OCI-LY7 (cell line): ENCODE measurements around the gene NMUR2. TPM values are rescaled to one million over a fixed set of nuclear protein-coding genes. Genes with fewer than 3 reads are reported as not detected.

Experiments
- BruUV-seq: library from RNA; stranded (reverse); fragments of 400-500 nt; replicated peaks from 2 replicates; lab custom pipeline; 2021; lab: Mats Ljungman, UMichigan
- CTCF ChIA-PET: fragments of 300-600 bp; sonication (Branson Sonifier 250); formaldehyde crosslinking; loops from one replicate; lab custom pipeline; 2022; ENCODE audit warnings: antibody characterized with exemption; ENCODE audit not compliant: unreplicated experiment; lab: Charles Lee
- POLR2A ChIA-PET: fragments of 300-600 bp; sonication (Branson Sonifier 250); formaldehyde crosslinking; loops from one replicate; lab custom pipeline; 2022; ENCODE audit warnings: antibody characterized with exemption; lab: Charles Lee
- DNase-seq: peaks from one replicate; pipeline ENCODE4 v3.0.0-alpha.2; 2015; ENCODE audit warnings: low spot score
- H2AFZ ChIP-seq: fragments of 200-600 bp; sonication (generic), shearing (Covaris generic); 2 replicates; pipeline ENCODE4 v1.6.1; 2014; ENCODE audit warnings: mild to moderate bottlenecking, antibody characterized with exemption, low read length, moderate library complexity
- H3K27ac ChIP-seq: fragments of 200-600 bp; sonication (generic); 2 replicates; pipeline ENCODE4 v1.5.1; 2014; ENCODE audit warnings: mixed run types, low read depth, mild to moderate bottlenecking, moderate library complexity, low read length, inconsistent platforms; ENCODE audit not compliant: poor library complexity, severe bottlenecking
- H3K36me3 ChIP-seq: fragments of 200-600 bp; sonication (generic); 2 replicates; pipeline ENCODE4 v1.6.1; 2014; ENCODE audit warnings: mild to moderate bottlenecking, antibody characterized with exemption, low read length, moderate library complexity, mixed read lengths; ENCODE audit not compliant: insufficient read depth
- H3K4me1 ChIP-seq: fragments of 200-600 bp; sonication (generic); 2 replicates; pipeline ENCODE4 v1.5.1; 2014; ENCODE audit warnings: mild to moderate bottlenecking, low read length; ENCODE audit not compliant: insufficient read depth, poor library complexity, severe bottlenecking
- H3K4me2 ChIP-seq: fragments of 200-600 bp; sonication (generic); 2 replicates; pipeline ENCODE4 v1.6.1; 2014; ENCODE audit warnings: mild to moderate bottlenecking, low read length
- H3K4me3 ChIP-seq: fragments of 200-600 bp; sonication (generic); 2 replicates; pipeline ENCODE4 v1.5.1; 2014; ENCODE audit warnings: mild to moderate bottlenecking, low read depth, low read length; ENCODE audit not compliant: poor library complexity, severe bottlenecking
- H3K79me2 ChIP-seq: fragments of 200-600 bp; sonication (generic); 2 replicates; pipeline ENCODE4 v1.6.1; 2016; ENCODE audit warnings: low read depth, mild to moderate bottlenecking, low read length, moderate library complexity, mixed read lengths; ENCODE audit not compliant: insufficient read depth
- H3K9me2 ChIP-seq: fragments of 200-600 bp; sonication (generic); 2 replicates; pipeline ENCODE4 v1.6.1; 2016; ENCODE audit warnings: mild to moderate bottlenecking, low read length, mixed read lengths; ENCODE audit not compliant: insufficient read depth
- H3K9me3 ChIP-seq: fragments of 200-600 bp; sonication (generic); 2 replicates; pipeline ENCODE4 v1.6.1; 2014; ENCODE audit warnings: mild to moderate bottlenecking, mixed run types, low read length, mixed read lengths
- H4K20me1 ChIP-seq: fragments of 200-600 bp; sonication (generic); 2 replicates; pipeline ENCODE4 v1.6.1; 2014; ENCODE audit warnings: mild to moderate bottlenecking, antibody characterized with exemption, low read length, moderate library complexity, mixed read lengths; ENCODE audit not compliant: insufficient read depth
- EZH2phosphoT487 ChIP-seq: fragments of 200-600 bp; sonication (generic); IDR thresholded peaks from 2 replicates; pipeline ENCODE4 v1.6.1; 2018; ENCODE audit warnings: low read depth, borderline replicate concordance, mild to moderate bottlenecking, mixed run types, antibody characterized with exemption, low read length, moderate library complexity, mixed read lengths
- intact Hi-C: fragments of 100-400 bp; cut with micrococcal nuclease; formaldehyde crosslinking; loops from one replicate; pipeline ENCODE4 v1.10.0; 2022; ENCODE audit not compliant: unreplicated experiment
- total RNA-seq, 2 experiments: library from RNA; depleted of rRNA in 1 of 2; stranded (reverse); fragments of >200 nt in 1 of 2; shearing (Covaris generic) in 1 of 2; gene quantifications; 2 replicates each; pipeline ENCODE4 v1.2.3, GENCODE V29; 2014 to 2022
- TF ChIP-seq, protein P1 (sequence below): fragments of 200-600 bp; sonication (generic); conservative IDR thresholded peaks from 2 replicates; pipeline ENCODE4 v1.5.1; 2014; ENCODE audit warnings: mild to moderate bottlenecking, antibody characterized with exemption, low read length, moderate library complexity, mixed read lengths

Gene NMUR2
- total RNA-seq, 2 experiments from 2014 or later: not detected

DNA sequence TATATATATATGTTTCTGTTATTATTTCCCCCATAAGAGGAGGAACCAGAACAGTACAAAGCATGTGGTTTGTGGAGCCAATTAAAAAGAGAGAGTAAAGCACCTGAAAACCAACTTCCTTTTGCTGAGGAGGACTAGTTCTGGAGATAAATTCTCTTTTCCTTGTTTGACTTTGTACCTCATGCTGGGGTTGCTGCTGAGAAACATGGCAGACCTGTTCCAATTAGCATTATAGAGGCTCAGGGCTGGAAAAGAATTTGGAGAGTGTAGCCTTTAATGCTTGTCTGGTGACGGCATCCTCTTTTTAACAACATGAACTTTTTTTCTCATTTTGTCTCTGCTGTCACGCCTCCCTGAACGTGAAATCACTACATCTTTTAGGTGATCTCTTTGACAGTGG lies 32.8 kb upstream of the NMUR2 start:
- DNase-seq: no peak
- Histone ChIP-seq H3K27ac (no peak overlapping the region), H2AFZ (no peak overlapping the region), H3K79me2 (no peaks in the 10 kb centered on the region), H3K4me3 (no peak overlapping the region), H3K9me2 (no peaks in the 10 kb centered on the region), H3K4me1 (no peaks in the 10 kb centered on the region), H3K4me2 (no peak overlapping the region), H4K20me1 (no peaks in the 10 kb centered on the region), H3K9me3 (no peaks in the 10 kb centered on the region), H3K36me3 (no peaks in the 10 kb centered on the region)
- TF ChIP-seq, protein P1, sequence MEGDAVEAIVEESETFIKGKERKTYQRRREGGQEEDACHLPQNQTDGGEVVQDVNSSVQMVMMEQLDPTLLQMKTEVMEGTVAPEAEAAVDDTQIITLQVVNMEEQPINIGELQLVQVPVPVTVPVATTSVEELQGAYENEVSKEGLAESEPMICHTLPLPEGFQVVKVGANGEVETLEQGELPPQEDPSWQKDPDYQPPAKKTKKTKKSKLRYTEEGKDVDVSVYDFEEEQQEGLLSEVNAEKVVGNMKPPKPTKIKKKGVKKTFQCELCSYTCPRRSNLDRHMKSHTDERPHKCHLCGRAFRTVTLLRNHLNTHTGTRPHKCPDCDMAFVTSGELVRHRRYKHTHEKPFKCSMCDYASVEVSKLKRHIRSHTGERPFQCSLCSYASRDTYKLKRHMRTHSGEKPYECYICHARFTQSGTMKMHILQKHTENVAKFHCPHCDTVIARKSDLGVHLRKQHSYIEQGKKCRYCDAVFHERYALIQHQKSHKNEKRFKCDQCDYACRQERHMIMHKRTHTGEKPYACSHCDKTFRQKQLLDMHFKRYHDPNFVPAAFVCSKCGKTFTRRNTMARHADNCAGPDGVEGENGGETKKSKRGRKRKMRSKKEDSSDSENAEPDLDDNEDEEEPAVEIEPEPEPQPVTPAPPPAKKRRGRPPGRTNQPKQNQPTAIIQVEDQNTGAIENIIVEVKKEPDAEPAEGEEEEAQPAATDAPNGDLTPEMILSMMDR: no peak
- no peak for TF ChIP-seq EZH2phosphoT487
- CTCF ChIA-PET: no interaction called here
- intact Hi-C loops: no loop called here
- POLR2A ChIA-PET: no interaction called here
- BruUV-seq: no TSS peak

DNA sequence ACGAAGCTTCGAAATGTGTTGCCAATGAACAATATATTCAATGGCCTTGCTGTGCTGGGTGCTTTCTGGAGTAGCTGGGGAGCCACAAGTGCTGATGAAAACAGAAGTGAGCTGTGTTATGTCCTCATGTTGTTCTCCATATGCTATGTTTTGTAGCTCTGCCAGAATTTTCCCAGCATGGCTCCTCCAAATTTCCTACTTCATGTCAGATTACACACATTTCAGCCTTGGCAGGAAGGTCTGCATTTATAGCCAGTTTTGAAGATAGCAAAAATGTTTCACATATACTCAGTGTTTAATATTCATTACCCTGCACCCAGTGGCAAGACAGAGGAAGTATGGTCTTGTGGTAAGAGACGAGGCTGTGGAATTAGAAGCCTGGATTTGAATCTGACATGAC lies 22.6 kb upstream of the NMUR2 start:
- Histone ChIP-seq H3K9me2 (no peaks in the 10 kb centered on the region), H3K27ac (no peak overlapping the region), H3K9me3 (no peaks in the 10 kb centered on the region), H2AFZ (no peak overlapping the region), H3K4me3 (no peak overlapping the region), H3K4me2 (no peak overlapping the region), H4K20me1 (no peaks in the 10 kb centered on the region), H3K79me2 (no peaks in the 10 kb centered on the region), H3K36me3 (no peaks in the 10 kb centered on the region), H3K4me1 (no peaks in the 10 kb centered on the region)
- TF ChIP-seq EZH2phosphoT487: no peak
- TF ChIP-seq, protein P1: no peak
- no peak for DNase-seq
- intact Hi-C loops: no loop called here
- BruUV-seq: no TSS peak
- ChIA-PET CTCF (no interaction called here), POLR2A (interaction anchor here (0.9 kb wide), 1 partner anchor 42 kb away, joined by 3 read pairs; no protein-coding TSS in a partner anchor)

DNA sequence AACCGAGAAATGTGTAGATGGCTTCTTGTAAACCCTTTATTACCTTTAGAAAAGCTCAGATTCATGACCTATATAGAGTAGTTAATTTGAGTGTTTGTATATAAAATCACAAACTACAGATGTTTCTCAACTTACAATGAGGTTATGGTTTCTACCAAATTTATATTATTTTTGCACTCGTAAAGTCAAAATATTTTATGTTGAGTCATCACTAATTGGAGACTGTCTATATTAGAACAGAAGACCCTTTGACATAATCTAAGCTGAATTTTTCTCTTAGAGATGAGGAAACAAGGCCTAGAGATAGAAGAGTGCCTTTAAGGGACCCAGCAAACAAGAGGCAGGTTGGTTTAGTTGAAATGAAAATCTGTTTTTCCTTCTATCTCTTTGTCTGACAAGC lies 20.0 kb upstream of the NMUR2 start:
- H3K4me2 ChIP-seq: no peak overlapping the region
- H3K36me3 ChIP-seq: no peaks in the 10 kb centered on the region
- no peaks in the 10 kb centered on the region for H3K9me2 ChIP-seq
- ChIA-PET CTCF (no interaction called here), POLR2A (interaction anchor here (0.6 kb wide), 1 partner anchor 11 kb away, joined by 3 read pairs; no protein-coding TSS in a partner anchor)
- DNase-seq: no peak
- no peaks in the 10 kb centered on the region for H3K79me2 ChIP-seq
- no peaks in the 10 kb centered on the region for H3K4me1 ChIP-seq
- BruUV-seq: no TSS peak
- H4K20me1 ChIP-seq: no peaks in the 10 kb centered on the region
- no peak overlapping the region for H2AFZ ChIP-seq
- no peak overlapping the region for H3K27ac ChIP-seq
- H3K9me3 ChIP-seq: no peaks in the 10 kb centered on the region
- TF ChIP-seq, protein P1: no peak
- no peak for TF ChIP-seq EZH2phosphoT487
- intact Hi-C loops: no loop called here
- no peak overlapping the region for H3K4me3 ChIP-seq
